PC-3 (cell line): Measurements from ENCODE around the gene FLNC. TPM values are rescaled to one million over a fixed set of nuclear protein-coding genes. Genes with fewer than 3 reads are reported as not detected.

Experiments
- ATAC-seq: fragments of 200-7000 bp; cut with Tn5 transposase; 2 replicates; pipeline ENCODE4 v1.9.1; 2020; ENCODE audit warnings: mild to moderate bottlenecking, moderate library complexity
- BruUV-seq: library from RNA; stranded (reverse); fragments of 400-500 nt; replicated peaks from 2 replicates; lab custom pipeline; 2021; lab: Mats Ljungman, UMichigan
- CTCF ChIA-PET: fragments of 300-600 bp; sonication (Branson Sonifier 250); formaldehyde crosslinking; loops from one replicate; lab custom pipeline; 2022; ENCODE audit warnings: antibody characterized with exemption; lab: Charles Lee
- POLR2A ChIA-PET: fragments of 300-600 bp; sonication (Branson Sonifier 250); formaldehyde crosslinking; loops from one replicate; lab custom pipeline; 2022; ENCODE audit warnings: antibody characterized with exemption; ENCODE audit not compliant: unreplicated experiment; lab: Charles Lee
- DNase-seq: peaks from one replicate; pipeline ENCODE4 v3.0.0-alpha.2; 2015
- H2AFZ ChIP-seq: fragments of 300-600 bp; sonication (generic); 2 replicates; pipeline ENCODE4 v1.6.0; 2016; ENCODE audit warnings: antibody characterized with exemption, low read length
- H3F3A ChIP-seq: fragments of 300-600 bp; sonication (generic); one replicate; pipeline ENCODE4 v1.6.0; 2017; ENCODE audit warnings: antibody characterized with exemption, low read length, control low read depth, mild to moderate bottlenecking; ENCODE audit not compliant: unreplicated experiment
- H3K27ac ChIP-seq: fragments of 300-600 bp; sonication (generic); 2 replicates; pipeline ENCODE4 v1.5.1; 2016; ENCODE audit warnings: mild to moderate bottlenecking, low read length
- H3K27me3 ChIP-seq: fragments of 300-600 bp; sonication (generic); 2 replicates; pipeline ENCODE4 v1.6.1; 2016; ENCODE audit warnings: low read length, mixed read lengths
- H3K36me3 ChIP-seq: fragments of 300-600 bp; sonication (generic); 2 replicates; pipeline ENCODE4 v1.6.1; 2016; ENCODE audit warnings: low read depth, mixed run types, low read length, mixed read lengths
- H3K4me1 ChIP-seq: fragments of 300-600 bp; sonication (generic); 2 replicates; pipeline ENCODE4 v1.5.1; 2016; ENCODE audit warnings: low read length; ENCODE audit not compliant: insufficient read depth
- H3K4me2 ChIP-seq: fragments of 300-600 bp; sonication (generic); 2 replicates; pipeline ENCODE4 v1.6.0; 2016; ENCODE audit warnings: low read length
- H3K4me3 ChIP-seq: fragments of 300-600 bp; sonication (generic); 2 replicates; pipeline ENCODE4 v1.5.1; 2016; ENCODE audit warnings: mild to moderate bottlenecking, low read length, mixed read lengths
- H3K79me2 ChIP-seq: fragments of 300-600 bp; sonication (generic); 2 replicates; pipeline ENCODE4 v1.6.1; 2017; ENCODE audit warnings: low read length, mixed read lengths
- H3K9ac ChIP-seq: fragments of 300-600 bp; sonication (generic); 2 replicates; pipeline ENCODE4 v1.6.0; 2016; ENCODE audit warnings: mild to moderate bottlenecking, low read length
- H3K9me2 ChIP-seq: fragments of 300-600 bp; sonication (generic); replicated peaks from 2 replicates; pipeline ENCODE4 v1.6.1; 2016; ENCODE audit warnings: mixed run types, low read length, mixed read lengths
- H3K9me3 ChIP-seq: fragments of 300-600 bp; sonication (generic); 2 replicates; pipeline ENCODE4 v1.6.1; 2016; ENCODE audit warnings: low read length, mixed read lengths
- H4K20me1 ChIP-seq: fragments of 300-600 bp; sonication (generic); 2 replicates; pipeline ENCODE4 v1.6.1; 2016; ENCODE audit warnings: low read length, mixed read lengths
- CTCF ChIP-seq: fragments of 300-600 bp; sonication (generic); conservative IDR thresholded peaks from 2 replicates; pipeline ENCODE4 v1.5.1; 2017; ENCODE audit warnings: antibody characterized with exemption, low read depth, mild to moderate bottlenecking, low read length
- EZH2 ChIP-seq: fragments of 300-600 bp; sonication (generic); IDR thresholded peaks from one replicate; pipeline ENCODE4 v1.6.1; 2017; ENCODE audit warnings: antibody characterized with exemption, mild to moderate bottlenecking, low read length; ENCODE audit not compliant: unreplicated experiment
- EZH2phosphoT487 ChIP-seq: fragments of 300-600 bp; sonication (generic); IDR thresholded peaks from 2 replicates; pipeline ENCODE4 v1.6.1; 2018; ENCODE audit warnings: mild to moderate bottlenecking, antibody characterized with exemption, low read length, borderline replicate concordance
- intact Hi-C: fragments of 100-400 bp; cut with micrococcal nuclease; formaldehyde crosslinking; loops from 2 replicates; pipeline ENCODE4 v1.9.0; 2023
- total RNA-seq: library from RNA; depleted of rRNA; stranded (reverse); fragments of >200 nt; gene quantifications from 2 replicates; pipeline ENCODE4 v1.2.3, GENCODE V29; 2014

Gene FLNC
- total RNA-seq, 1 experiment from 2014 or later, result 88.7 TPM

GRCh38 chr7:128865303-128865702 is 35.1 kb downstream of the FLNC start:
- no peaks in the 10 kb centered on the region for H4K20me1 ChIP-seq
- peaks cover 26% of the 10 kb centered on the region for H3K79me2 ChIP-seq
- peaks cover 9% of the 10 kb centered on the region for H3K4me1 ChIP-seq
- H3K27ac ChIP-seq, result no peak overlapping the region
- BruUV-seq, result TSS peak; percentile 2
- H3K9me3 ChIP-seq, result no peaks in the 10 kb centered on the region
- no peaks in the 10 kb centered on the region for H3F3A ChIP-seq
- H3K36me3 ChIP-seq, result peaks cover 5% of the 10 kb centered on the region; the same call in 1 of the 2 replicates
- H2AFZ ChIP-seq, result no peak overlapping the region
- H3K9ac ChIP-seq, result no peak overlapping the region
- intact Hi-C loops, result no loop called here
- H3K27me3 ChIP-seq, result no peaks in the 10 kb centered on the region
- H3K4me3 ChIP-seq, result no peak overlapping the region
- no peak overlapping the region for H3K4me2 ChIP-seq
- POLR2A ChIA-PET, result no interaction called here
- CTCF ChIA-PET, result no interaction called here
- ATAC-seq (no peak), DNase-seq (no peak)
- H3K9me2 ChIP-seq, result no peaks in the 10 kb centered on the region
- TF ChIP-seq CTCF (no peak), EZH2phosphoT487 (no peak), EZH2 (no peak)

DNA sequence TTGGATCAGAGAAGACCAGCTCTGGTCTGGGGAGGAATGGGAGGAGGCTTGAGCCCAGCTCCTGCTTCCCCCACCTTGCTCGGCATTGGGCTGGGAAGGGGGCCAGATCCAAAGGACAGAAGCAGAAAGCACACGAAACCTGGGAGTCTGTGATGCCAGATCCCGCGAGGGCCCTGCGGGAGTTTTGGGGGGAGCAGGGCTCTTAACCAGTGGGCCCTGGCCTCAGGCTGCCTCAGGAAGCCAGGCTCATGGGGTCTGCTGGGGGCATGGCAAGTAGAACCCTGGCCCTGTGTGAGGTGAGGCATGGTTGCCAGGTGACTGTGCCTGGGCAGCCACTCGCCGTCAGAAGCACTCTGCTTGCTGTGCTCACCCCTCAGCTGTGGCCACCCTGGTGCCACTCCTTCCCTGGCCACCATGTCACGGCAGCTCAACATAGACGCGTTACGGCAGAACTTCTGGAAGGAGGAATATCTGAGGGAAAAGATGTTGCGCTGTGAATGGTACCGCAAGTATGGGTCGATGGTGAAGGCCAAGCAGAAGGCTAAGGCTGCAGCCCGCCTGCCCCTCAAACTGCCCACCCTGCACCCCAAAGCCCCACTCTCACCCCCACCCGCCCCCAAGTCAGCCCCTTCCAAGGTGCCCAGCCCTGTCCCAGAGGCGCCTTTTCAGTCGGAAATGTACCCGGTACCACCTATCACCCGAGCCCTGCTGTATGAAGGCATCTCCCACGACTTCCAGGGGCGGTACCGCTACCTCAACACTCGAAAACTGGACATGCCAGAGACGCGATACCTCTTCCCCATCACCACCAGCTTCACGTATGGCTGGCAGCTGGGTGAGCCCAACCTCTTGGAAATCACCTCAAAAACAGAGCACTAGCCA is 36.0 kb downstream of the FLNC start:
- intact Hi-C loops, result no loop called here
- Histone ChIP-seq H3K4me3 (no peak overlapping the region), H3K79me2 (peaks cover 26% of the 10 kb centered on the region), H3K4me2 (no peak overlapping the region), H3K27ac (no peak overlapping the region), H3K9ac (no peak overlapping the region), H3F3A (no peaks in the 10 kb centered on the region), H3K4me1 (peaks cover 9% of the 10 kb centered on the region), H4K20me1 (no peaks in the 10 kb centered on the region), H3K9me2 (no peaks in the 10 kb centered on the region), H3K36me3 (peaks cover 5% of the 10 kb centered on the region; the same call in 1 of the 2 replicates), H3K27me3 (no peaks in the 10 kb centered on the region), H2AFZ (no peak overlapping the region), H3K9me3 (no peaks in the 10 kb centered on the region)
- DNase-seq (no peak), ATAC-seq (no peak)
- ChIA-PET CTCF (no interaction called here), POLR2A (no interaction called here)
- no peak for TF ChIP-seq EZH2phosphoT487
- no peak for TF ChIP-seq EZH2
- no peak for TF ChIP-seq CTCF
- no TSS peak for BruUV-seq

DNA sequence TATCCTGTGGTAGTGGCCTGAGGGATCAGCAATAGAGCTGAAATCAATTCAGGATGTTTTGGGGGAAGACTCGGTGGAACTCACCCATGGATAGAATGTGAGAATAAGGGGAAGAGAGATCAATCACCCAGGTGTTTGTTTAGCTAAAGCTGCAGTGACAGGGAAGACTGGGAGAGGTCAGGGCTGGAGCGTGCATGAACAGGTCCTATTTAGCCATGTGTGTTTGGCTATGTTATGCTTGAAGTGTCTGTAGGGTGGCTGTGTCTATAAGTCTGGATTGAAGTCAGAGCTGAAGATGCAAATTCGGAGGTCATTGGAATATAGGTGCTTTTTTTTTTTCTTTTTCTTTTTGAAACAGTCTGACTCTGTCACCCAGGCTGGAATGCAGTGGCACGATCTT is 37.0 kb downstream of the FLNC start:
- DNase-seq (no peak), ATAC-seq (no peak)
- H3K9me3 ChIP-seq, result no peaks in the 10 kb centered on the region
- H3K27me3 ChIP-seq, result no peaks in the 10 kb centered on the region
- peaks cover 26% of the 10 kb centered on the region for H3K79me2 ChIP-seq
- no peak overlapping the region for H3K27ac ChIP-seq
- peaks cover 5% of the 10 kb centered on the region; the same call in 1 of the 2 replicates for H3K36me3 ChIP-seq
- no TSS peak for BruUV-seq
- H3K4me3 ChIP-seq, result no peak overlapping the region
- POLR2A ChIA-PET, result no interaction called here
- peaks cover 11% of the 10 kb centered on the region for H3K4me1 ChIP-seq
- no peak overlapping the region for H3K9ac ChIP-seq
- CTCF ChIA-PET, result no interaction called here
- intact Hi-C loops, result no loop called here
- TF ChIP-seq EZH2phosphoT487 (no peak), CTCF (no peak), EZH2 (no peak)
- no peaks in the 10 kb centered on the region for H3K9me2 ChIP-seq
- H4K20me1 ChIP-seq, result no peaks in the 10 kb centered on the region
- no peak overlapping the region for H2AFZ ChIP-seq
- H3K4me2 ChIP-seq, result no peak overlapping the region
- no peaks in the 10 kb centered on the region for H3F3A ChIP-seq
